ENCODE results near the gene GNA15.
"Not testable (repeated sequence)": the region's sequence is repeated elsewhere in the genome, so short reads cannot be mapped to it uniquely, and the experiment has no call there.

Gene GNA15

GRCh38 chr19:3176715-3177501, 41.1 kb downstream of the GNA15 start:
- DNase-seq: no peak

DNA sequence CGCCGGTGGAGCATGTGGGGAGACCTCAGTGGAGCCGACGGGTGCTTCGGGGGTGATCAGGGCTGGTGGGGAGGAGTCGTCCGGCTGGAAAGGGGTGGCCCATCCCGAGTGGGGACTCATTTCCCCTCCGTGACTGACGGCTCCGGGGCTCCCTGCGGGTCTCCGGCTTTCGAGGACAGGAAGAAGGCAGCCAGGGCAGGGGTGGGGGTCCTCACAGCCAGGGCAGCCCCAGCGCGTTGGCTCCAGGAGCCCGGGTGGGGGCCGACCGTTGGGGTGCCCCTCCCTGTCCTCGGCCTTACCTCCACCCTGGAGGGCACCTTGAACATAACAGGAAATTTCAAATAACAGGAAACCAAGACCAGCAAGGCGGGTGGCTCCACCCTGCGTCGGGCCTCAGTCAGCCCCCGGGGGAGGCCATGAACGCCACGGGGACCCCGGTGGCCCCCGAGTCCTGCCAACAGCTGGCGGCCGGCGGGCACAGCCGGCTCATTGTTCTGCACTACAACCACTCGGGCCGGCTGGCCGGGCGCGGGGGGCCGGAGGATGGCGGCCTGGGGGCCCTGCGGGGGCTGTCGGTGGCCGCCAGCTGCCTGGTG, 42.6 kb downstream of the GNA15 start, which contains the start of gene S1PR4:
Gene S1PR4 (plus strand): TSS at position 393 of the 596 bp plus-strand sequence. CDS start 24 bp downstream, at position 417.
- no peak for DNase-seq

GRCh38 chr19:3178973-3179738, 43.3 kb downstream of the GNA15 start:
- no peak for DNase-seq

DNA sequence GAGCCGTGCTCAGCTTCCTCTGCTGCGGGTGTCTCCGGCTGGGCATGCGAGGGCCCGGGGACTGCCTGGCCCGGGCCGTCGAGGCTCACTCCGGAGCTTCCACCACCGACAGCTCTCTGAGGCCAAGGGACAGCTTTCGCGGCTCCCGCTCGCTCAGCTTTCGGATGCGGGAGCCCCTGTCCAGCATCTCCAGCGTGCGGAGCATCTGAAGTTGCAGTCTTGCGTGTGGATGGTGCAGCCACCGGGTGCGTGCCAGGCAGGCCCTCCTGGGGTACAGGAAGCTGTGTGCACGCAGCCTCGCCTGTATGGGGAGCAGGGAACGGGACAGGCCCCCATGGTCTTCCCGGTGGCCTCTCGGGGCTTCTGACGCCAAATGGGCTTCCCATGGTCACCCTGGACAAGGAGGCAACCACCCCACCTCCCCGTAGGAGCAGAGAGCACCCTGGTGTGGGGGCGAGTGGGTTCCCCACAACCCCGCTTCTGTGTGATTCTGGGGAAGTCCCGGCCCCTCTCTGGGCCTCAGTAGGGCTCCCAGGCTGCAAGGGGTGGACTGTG, 44.0 kb downstream of the GNA15 start:
- DNase-seq: no peak

DNA sequence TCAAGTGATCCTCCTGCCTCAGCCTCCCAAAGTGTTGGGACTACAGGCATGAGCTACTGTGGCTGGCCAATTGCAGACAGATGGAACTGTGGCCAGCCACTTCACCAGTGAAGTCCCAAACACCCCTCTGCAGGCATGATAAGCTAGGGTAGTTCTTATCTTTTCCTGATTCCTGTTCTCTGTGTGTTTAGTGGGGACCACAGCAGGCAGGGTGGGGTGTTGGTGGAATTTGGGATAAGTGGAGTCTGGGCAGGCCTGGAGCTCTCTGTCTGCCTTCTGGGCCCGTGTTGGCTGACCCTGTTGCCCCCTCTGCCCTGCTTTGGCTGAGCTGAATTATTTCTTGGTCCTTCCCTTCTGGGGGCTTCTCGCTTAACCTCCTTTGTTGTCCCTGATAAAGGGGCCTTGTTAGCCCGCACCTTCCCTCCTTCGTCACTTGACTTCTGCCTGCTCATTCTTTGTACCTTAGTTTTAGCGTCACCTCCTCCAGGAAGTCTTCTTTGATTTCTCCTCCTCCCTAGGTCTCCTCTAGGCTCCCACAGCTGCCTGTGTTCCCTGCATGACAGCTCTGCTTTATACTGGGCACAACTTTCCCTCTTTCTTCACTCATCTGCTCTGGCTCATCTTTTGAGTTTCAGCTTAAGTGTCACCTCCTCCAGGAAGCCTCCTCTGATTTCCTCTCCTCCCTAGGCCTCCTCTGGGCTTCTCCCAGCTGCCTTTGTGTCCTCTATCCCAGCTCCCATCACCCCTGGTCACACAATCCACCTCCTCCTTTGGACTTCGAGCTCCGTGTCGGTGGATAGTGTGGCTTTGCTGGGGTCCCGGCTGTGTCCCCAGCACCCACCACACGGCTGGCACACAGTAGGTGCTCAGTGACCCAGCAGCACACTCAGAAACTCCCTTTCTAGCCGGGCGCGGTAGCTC, 48.1 kb downstream of the GNA15 start:
- no peak for DNase-seq

DNA sequence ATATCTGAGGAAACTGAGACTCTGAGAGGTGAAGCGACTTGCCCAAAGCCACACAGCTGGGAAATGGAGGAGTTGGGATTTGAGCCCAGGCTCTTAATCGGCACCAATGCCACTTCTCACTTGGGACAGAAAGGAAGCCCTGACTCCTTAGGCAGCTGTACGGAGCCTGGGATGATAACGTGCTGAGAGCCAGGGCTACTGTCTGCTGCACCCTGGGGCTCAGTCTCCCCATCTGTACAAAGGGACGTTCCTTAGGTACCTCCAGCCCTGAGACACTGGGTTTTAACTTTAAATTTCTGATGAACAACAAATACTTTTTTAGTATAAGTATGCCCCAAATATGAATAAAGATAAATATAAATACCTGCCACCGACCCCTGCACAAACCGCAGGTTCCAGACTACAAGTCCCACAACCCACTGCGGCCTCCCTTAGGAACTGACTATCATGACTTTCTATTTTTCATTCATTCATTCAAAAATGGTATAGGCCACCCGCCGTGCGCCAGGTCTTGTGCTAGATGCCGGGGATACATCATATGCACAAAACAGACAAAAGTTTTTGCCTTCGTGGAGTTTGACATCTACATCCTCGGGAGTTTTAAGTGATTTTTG, 49.1 kb downstream of the GNA15 start:
- DNase-seq: peak; percentile 88

DNA sequence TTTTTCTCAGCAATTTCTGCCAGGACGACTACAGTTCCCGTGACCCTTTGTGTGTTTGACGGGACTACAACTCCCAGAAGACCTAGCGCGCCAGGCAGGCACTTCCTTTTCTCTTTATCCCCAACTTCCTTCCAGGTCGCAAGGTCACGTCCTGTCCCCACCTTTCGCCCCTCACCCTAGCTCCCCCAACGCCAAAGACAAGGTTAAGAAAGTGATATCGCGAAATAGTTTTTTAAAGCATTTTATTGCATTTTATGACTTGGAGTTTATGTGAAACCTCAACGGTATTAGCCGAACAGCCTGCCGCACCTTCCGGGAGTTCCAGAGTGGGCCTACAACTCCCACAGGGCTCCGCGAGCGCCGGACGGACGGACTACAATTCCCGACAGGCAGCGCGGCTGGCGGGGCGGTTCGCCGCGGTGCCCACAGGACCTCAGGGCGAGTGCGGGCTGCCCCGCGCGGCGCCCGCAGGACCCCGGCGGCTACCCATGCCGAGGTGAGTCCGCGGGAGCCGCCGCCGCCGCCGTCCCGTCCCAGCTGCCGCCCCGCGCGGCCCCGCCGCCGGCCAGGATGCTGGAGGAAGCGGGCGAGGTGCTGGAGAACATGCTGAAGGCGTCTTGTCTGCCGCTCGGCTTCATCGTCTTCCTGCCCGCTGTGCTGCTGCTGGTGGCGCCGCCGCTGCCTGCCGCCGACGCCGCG, 49.8 kb downstream of the GNA15 start, which contains the start of gene NCLN:
Gene NCLN (plus strand): TSS at position 470 of the 699 bp plus-strand sequence. CDS start 101 bp downstream, at position 571.
- peak; percentile 94 for DNase-seq

- DNase-seq: no peak
Measured at GRCh38 chr19:3186160-3186688, 50.4 kb downstream of the GNA15 start.

GRCh38 chr19:3186891-3187661, 51.2 kb downstream of the GNA15 start:
- no peak for DNase-seq

DNA sequence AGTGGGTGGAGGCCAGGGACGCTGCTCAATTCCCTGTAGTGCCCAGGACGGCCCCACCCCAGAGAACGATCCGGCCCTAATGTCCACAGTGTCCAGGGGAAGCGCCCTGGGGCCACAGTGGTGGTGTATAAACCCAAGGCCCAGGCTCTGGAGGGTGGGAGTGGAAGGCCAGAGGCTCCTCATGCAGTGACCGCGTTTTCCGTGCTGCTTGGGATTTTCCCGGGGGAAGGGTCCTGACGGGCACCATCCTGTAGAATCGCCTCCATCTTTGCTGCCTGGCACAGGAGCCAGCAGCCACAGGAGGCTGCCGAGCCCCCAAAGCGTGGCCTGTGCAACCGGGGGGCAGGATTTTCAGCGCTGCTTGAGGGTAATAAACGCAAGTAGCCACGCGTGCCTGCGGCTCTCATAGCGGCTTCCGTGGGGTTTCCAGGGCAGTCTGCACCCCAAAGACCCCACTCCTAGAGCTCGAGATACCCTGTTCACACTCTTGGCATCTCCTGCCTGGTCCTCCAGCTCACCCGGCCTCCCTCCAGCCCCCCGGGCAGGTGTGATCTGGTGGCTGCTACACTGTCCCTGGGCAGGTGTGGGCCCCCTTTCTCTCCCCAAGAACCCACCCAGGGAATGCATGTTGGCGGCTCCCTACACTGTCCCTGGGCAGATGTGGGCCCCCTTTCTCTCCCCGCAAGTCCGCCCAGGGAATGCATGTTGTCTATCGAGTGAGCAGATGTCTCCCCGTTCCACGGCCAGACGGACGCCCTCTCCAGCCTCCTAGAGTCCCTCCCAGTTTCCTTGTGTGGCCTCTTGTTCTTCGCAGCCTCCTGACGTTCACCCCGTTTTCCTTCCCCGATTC, 52.1 kb downstream of the GNA15 start:
- DNase-seq: no peak

- DNase-seq: no peak
Measured at GRCh38 chr19:3188627-3189596, 53.1 kb downstream of the GNA15 start.

- no peak for DNase-seq
Measured at GRCh38 chr19:3189702-3190469, 54.1 kb downstream of the GNA15 start.

DNA sequence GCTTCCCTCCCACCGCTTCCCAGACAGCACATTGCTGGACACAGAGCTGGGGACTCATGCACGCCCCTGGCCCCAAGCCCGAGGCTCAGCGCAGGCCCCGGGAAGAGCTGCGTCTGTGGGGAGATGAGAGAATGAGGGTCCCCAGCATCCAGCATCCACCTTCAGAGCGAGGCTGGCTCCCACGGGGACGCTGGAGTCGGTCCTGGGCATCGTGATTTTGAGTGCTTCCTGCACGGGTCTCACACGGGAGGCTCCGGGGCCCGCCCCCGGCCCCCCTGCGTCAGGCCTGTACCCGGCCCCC, 54.6 kb downstream of the GNA15 start:
- DNase-seq: no peak

- no peak for DNase-seq
Measured at GRCh38 chr19:3190921-3191805, 55.3 kb downstream of the GNA15 start.

DNA sequence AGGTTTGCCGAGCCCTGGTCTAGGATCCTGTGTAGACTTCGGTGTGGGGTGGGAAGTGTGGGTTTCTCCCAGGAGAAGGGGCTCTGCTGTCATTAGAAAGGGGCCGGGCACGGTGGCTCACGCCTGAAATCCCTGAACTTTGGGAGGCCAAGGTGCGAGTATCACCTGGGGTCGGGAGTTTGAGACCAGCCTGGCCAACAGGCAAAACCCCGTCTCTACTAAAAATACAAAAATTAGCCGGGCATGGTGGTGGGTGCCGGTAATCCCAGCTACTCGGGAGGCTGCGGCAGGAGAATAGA, 55.9 kb downstream of the GNA15 start:
- DNase-seq: not testable (repeated sequence)

DNA sequence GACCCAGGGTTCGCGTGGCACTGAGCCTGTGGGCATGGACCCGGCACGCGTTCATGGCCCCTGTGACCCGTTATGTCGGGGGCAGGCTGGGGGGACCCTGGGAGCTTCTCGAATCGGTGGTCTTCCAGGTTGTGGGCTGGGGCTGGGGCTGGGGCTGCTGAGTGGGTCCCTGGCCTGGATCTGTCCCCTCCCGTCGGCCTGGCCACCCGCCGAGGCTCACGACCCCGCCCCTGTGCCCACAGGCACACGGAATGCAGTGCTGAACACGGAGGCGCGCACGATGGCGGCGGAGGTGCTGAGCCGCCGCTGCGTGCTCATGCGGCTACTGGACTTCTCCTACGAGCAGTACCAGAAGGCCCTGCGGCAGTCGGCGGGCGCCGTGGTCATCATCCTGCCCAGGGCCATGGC, 56.4 kb downstream of the GNA15 start:
- no peak for DNase-seq

Measured in MV-4-11 (cell line).